Adrenal gland (tissue), 12 donors: ENCODE data around the gene POLR2M. TPM values are rescaled to one million over a fixed set of nuclear protein-coding genes. Genes with fewer than 3 reads are reported as not detected.

ENCODE experiments used
- DNase-seq, 7 donors: peaks; one replicate each; pipeline ENCODE4 v3.0.0-alpha.2; 2019 to 2020
- H3K27ac ChIP-seq, 5 donors: fragments of 200-600 bp; sonication (generic) in 4 of 5; 1 replicate in 3 of 5; 2 replicates in 2 of 5; pipeline versions ENCODE4 v1.5.1 to v1.8.0; 2016 to 2020; ENCODE audit warnings: mild to moderate bottlenecking in 1 of 5
- H3K27me3 ChIP-seq: fragments of 200-600 bp; 2 replicates; pipeline ENCODE4 v1.8.0; 2021
- H3K36me3 ChIP-seq, 2 donors: fragments of 200-600 bp; replicated peaks in 1 of 2; 1 replicate in 1 of 2; 2 replicates in 1 of 2; pipeline versions ENCODE4 v1.5.1 to v1.8.0; 2018 to 2022
- H3K4me1 ChIP-seq, 2 donors: fragments of 200-600 bp; replicated peaks in 1 of 2; 1 replicate in 1 of 2; 2 replicates in 1 of 2; pipeline versions ENCODE4 v1.5.1 to v1.8.0; 2018 to 2021
- H3K4me3 ChIP-seq, 4 donors: fragments of 200-600 bp; sonication (generic) in 3 of 4; one replicate each; pipeline ENCODE4 v1.5.1; 2016 to 2018
- H3K9me3 ChIP-seq, 3 donors: fragments of 200-600 bp; sonication (generic) in 1 of 3; replicated peaks in 1 of 3; 1 replicate in 2 of 3; 2 replicates in 1 of 3; pipeline versions ENCODE4 v1.5.1 to v1.8.0; 2016 to 2021
- POLR2A ChIP-seq, 2 donors: fragments of 450-650 bp; IDR thresholded peaks; one replicate each; pipeline ENCODE4 v1.6.1; 2017; ENCODE audit warnings: antibody characterized with exemption in 2 of 2, mild to moderate bottlenecking in 2 of 2, moderate library complexity in 1 of 2
- WGBS, 4 donors: extraction: QIAGEN DNeasy Blood & Tissue Kit in 2 of 4; methylation state at CpG; one replicate each; pipeline versions ENCODE4 v1.1.5 to v1.1.7; 2013 to 2017; 5-methylcytosine and 5-hydroxymethylcytosine counted together
- intact Hi-C, 2 donors: fragments of 100-400 bp; cut with DNase I; formaldehyde crosslinking; loops; one replicate each; pipeline versions ENCODE4 v1.14.1 to v1.15.0; 2022 to 2023
- polyA plus RNA-seq, 3 donors: library from polyadenylated mRNA; stranded (reverse); fragments of 200-250 nt in 2 of 3; fragments of 350-450 nt in 1 of 3; fragmentation: Illumina TruSeq in 1 of 3; extraction: RNeasy Lipid Tissue Mini Kit (QIAGEN cat#74804) in 1 of 3; gene quantifications; one replicate each; pipeline ENCODE4 v1.2.3, GENCODE V29; 2013 to 2014
- total RNA-seq, 9 donors: library from RNA; depleted of rRNA in 4 of 9; stranded (reverse); fragments of >200 nt in 4 of 9; fragments of 120-200 nt in 1 of 9; fragmentation: NEBNext Ultra II Directional in 1 of 9; extraction: Animal tissue kit (Norgen Biotek cat#: 25700) in 1 of 9; gene quantifications; one replicate each; pipeline versions ENCODE4 v1.1.0 to v1.2.4, GENCODE V29; 2013 to 2023
- TF ChIP-seq, protein P1 (sequence below), 6 experiments: fragments of 450-650 bp in 4 of 6; fragments of 200-600 bp in 2 of 6; sonication (generic) in 1 of 6; IDR thresholded peaks; 1 replicate in 5 of 6; 2 replicates in 1 of 6; pipeline versions ENCODE4 v1.5.1 to v1.8.0; 2016 to 2021; ENCODE audit warnings: antibody characterized with exemption in 6 of 6, mild to moderate bottlenecking in 2 of 6, moderate library complexity in 1 of 6
- donor health status: healthy with polysubstance abuse.
- donor health status: Bipolar disorder and iron deficiency.
- donor health status: DM: yes; HTN: yes; CAD: no.
- donor health status: DM: no; HTN: no; CAD: no.
- donor health status: DM: no; HTN: no; CAD: no.
- donor health status: DM: yes; HTN: yes; CAD: no.

Gene POLR2M
- total and polyA plus RNA-seq, 12 donors = 21.0 to 404 (median 79.8) TPM

- 86 to 94% (median 91%) methylated on average over 5 to 6 of the region's 6 CpGs for WGBS, 4 donors
- no peak for DNase-seq
- peak overlapping the region in 1 of 5 donors; percentile 3 for H3K27ac ChIP-seq
- H3K9me3 ChIP-seq = no peaks in the 10 kb centered on the region
- H3K4me3 ChIP-seq = no peak overlapping the region
- intact Hi-C loops = no loop called here
- no peak for TF ChIP-seq POLR2A (IDR thresholded peaks at IDR 0.05)
- TF ChIP-seq, protein P1, sequence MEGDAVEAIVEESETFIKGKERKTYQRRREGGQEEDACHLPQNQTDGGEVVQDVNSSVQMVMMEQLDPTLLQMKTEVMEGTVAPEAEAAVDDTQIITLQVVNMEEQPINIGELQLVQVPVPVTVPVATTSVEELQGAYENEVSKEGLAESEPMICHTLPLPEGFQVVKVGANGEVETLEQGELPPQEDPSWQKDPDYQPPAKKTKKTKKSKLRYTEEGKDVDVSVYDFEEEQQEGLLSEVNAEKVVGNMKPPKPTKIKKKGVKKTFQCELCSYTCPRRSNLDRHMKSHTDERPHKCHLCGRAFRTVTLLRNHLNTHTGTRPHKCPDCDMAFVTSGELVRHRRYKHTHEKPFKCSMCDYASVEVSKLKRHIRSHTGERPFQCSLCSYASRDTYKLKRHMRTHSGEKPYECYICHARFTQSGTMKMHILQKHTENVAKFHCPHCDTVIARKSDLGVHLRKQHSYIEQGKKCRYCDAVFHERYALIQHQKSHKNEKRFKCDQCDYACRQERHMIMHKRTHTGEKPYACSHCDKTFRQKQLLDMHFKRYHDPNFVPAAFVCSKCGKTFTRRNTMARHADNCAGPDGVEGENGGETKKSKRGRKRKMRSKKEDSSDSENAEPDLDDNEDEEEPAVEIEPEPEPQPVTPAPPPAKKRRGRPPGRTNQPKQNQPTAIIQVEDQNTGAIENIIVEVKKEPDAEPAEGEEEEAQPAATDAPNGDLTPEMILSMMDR (IDR thresholded peaks at IDR 0.05) = no peak
- H3K36me3 ChIP-seq = no peaks in the 10 kb centered on the region
- H3K4me1 ChIP-seq = peaks cover 7 to 15% of the 10 kb centered on the region in 2 donors
- no peaks in the 10 kb centered on the region for H3K27me3 ChIP-seq
These were observed 16.1 kb upstream of the POLR2M start for GRCh38 chr15:57690341-57690966.

DNA sequence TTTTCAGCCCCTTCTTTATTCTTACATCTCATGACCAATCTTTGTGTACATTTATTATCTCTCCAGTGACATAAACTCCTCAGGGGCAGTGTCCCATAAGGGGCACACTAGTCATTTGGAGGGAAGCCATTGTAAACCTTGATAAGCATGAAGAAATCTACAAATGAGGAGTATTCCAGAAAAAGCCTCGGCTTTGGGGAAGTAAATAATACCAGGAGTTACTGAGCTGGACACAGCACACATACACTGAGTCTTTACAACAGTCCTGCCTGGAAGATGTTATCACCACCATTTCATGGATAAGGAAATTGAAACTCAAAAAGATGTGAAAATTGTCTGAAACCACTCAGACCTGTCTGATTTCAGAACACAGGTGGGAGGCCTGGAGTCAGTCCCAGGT lies 15.4 kb upstream of the POLR2M start:
- H3K27me3 ChIP-seq = no peaks in the 10 kb centered on the region
- peak overlapping the region in 1 of 5 donors; percentile 3 for H3K27ac ChIP-seq
- no peaks in the 10 kb centered on the region for H3K36me3 ChIP-seq
- H3K4me3 ChIP-seq = no peak overlapping the region
- no peaks in the 10 kb centered on the region for H3K9me3 ChIP-seq
- peaks cover under 1 to 9% of the 10 kb centered on the region in 2 donors for H3K4me1 ChIP-seq
- TF ChIP-seq, protein P1 (IDR thresholded peaks at IDR 0.05) = no peak
- TF ChIP-seq POLR2A (IDR thresholded peaks at IDR 0.05) = no peak
- 41 to 72% (median 49%) methylated on average over 1 of the region's 1 CpG for WGBS, 4 donors
- intact Hi-C loops = no loop called here
- DNase-seq = no peak

- H3K27me3 ChIP-seq = no peaks in the 10 kb centered on the region
- no peak for DNase-seq
- H3K27ac ChIP-seq = no peak overlapping the region
- no peaks in the 10 kb centered on the region for H3K9me3 ChIP-seq
- no peak for TF ChIP-seq POLR2A (IDR thresholded peaks at IDR 0.05)
- TF ChIP-seq, protein P1 (IDR thresholded peaks at IDR 0.05) = no peak
- no peak overlapping the region for H3K4me3 ChIP-seq
- 51 to 69% (median 64%) methylated on average over 1 of the region's 1 CpG for WGBS, 4 donors
- no peaks in the 10 kb centered on the region for H3K36me3 ChIP-seq
- H3K4me1 ChIP-seq = no peaks in the 10 kb centered on the region
- intact Hi-C loops = no loop called here
These were observed 13.8 kb upstream of the POLR2M start for GRCh38 chr15:57692709-57693108.

DNA sequence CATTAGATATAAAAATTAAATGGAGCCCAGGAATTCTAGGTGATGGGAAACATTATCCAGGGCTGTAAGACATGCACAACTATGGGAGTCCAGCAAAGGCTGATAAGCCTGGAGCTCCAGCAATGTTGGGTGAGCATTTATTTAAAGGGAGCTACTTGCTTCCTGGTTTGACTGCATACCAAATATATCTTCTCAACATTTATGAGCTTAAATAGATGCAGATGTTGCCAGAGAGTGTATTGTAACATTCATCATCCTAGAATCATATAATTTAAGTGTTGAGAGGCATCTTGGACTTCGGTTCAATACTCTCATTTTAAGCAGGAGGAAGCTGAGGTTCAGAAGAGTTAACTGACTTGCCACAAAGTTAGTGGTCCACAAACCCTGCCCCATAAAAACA lies 12.2 kb upstream of the POLR2M start:
- H3K9me3 ChIP-seq = no peaks in the 10 kb centered on the region
- H3K27me3 ChIP-seq = no peaks in the 10 kb centered on the region
- H3K27ac ChIP-seq = no peak overlapping the region
- TF ChIP-seq, protein P1 (IDR thresholded peaks at IDR 0.05) = no peak
- no peak for TF ChIP-seq POLR2A (IDR thresholded peaks at IDR 0.05)
- H3K36me3 ChIP-seq = no peaks in the 10 kb centered on the region
- WGBS, 4 donors = 76 to 87% (median 77%) methylated on average over 1 of the region's 1 CpG
- intact Hi-C loops = no loop called here
- H3K4me3 ChIP-seq = no peak overlapping the region
- no peak for DNase-seq
- H3K4me1 ChIP-seq = no peaks in the 10 kb centered on the region
